GM18508 (cell line): ENCODE data around the gene MTF1.

Experiments
- ATAC-seq: cut with Tn5 transposase; IDR thresholded peaks from one replicate; pipeline ENCODE4 v1.9.1; 2021; ENCODE audit warnings: moderate number of reproducible peaks; ENCODE audit not compliant: insufficient read depth, unreplicated experiment

The MTF1 gene

GRCh38 chr1:37872692-37873091, 13.3 kb upstream of the MTF1 start:
- ATAC-seq, result no peak

- no peak for ATAC-seq
These were observed 9.1 kb upstream of the MTF1 start for GRCh38 chr1:37868466-37868865.

- ATAC-seq, result no peak
These were observed 8.4 kb upstream of the MTF1 start for GRCh38 chr1:37867784-37868183.

GRCh38 chr1:37866491-37866890, 7.1 kb upstream of the MTF1 start:
- no peak for ATAC-seq

- no peak for ATAC-seq
These were observed 6.1 kb upstream of the MTF1 start for GRCh38 chr1:37865348-37866120.

- no peak for ATAC-seq
These were observed 2.9 kb upstream of the MTF1 start for GRCh38 chr1:37862330-37862729.

- ATAC-seq, result no peak
These were observed 1.8 kb upstream of the MTF1 start for GRCh38 chr1:37861151-37861550.

GRCh38 chr1:37860346-37860666, 914 bp upstream of the MTF1 start:
- no peak for ATAC-seq

GRCh38 chr1:37858931-37859506, 373 bp downstream of the MTF1 start:
- no peak for ATAC-seq

GRCh38 chr1:37854406-37854805, 5.0 kb downstream of the MTF1 start:
- no peak for ATAC-seq

- ATAC-seq, result no peak
These were observed 6.2 kb downstream of the MTF1 start for GRCh38 chr1:37853157-37853556.

- no peak for ATAC-seq
These were observed 7.6 kb downstream of the MTF1 start for GRCh38 chr1:37851782-37852210.

- no peak for ATAC-seq
These were observed 8.1 kb downstream of the MTF1 start for GRCh38 chr1:37851262-37851661.

- no peak for ATAC-seq
These were observed 8.9 kb downstream of the MTF1 start for GRCh38 chr1:37850352-37850955.

GRCh38 chr1:37849480-37849879, 9.9 kb downstream of the MTF1 start:
- no peak for ATAC-seq

GRCh38 chr1:37846647-37847339, 12.6 kb downstream of the MTF1 start:
- no peak for ATAC-seq

GRCh38 chr1:37845786-37846185, 13.6 kb downstream of the MTF1 start:
- no peak for ATAC-seq

- no peak for ATAC-seq
These were observed 14.2 kb downstream of the MTF1 start for GRCh38 chr1:37845049-37845646.

- ATAC-seq, result no peak
These were observed 14.9 kb downstream of the MTF1 start for GRCh38 chr1:37844536-37844935.

GRCh38 chr1:37841652-37842051, 17.7 kb downstream of the MTF1 start:
- no peak for ATAC-seq

GRCh38 chr1:37840711-37841110, 18.7 kb downstream of the MTF1 start:
- ATAC-seq, result no peak
